ENCODE results near the gene DISC1.

GRCh38 chr1:231628207-231628876 is 1.8 kb downstream of the DISC1 start:
- TF ChIP-seq CTCF (conservative IDR thresholded peaks at IDR 0.05) (no peak), ZFX (IDR thresholded peaks at IDR 0.05) (no peak)
